Activated CD8-positive, alpha-beta memory T cell treated with anti-CD3 and anti-CD28 coated beads for 1 hour (primary cell): ENCODE measurements around the gene PDE11A.
"Not testable (repeated sequence)": the region's sequence is repeated elsewhere in the genome, so short reads cannot be mapped to it uniquely, and the experiment has no call there.

Experiments
- DNase-seq, 2 donors: peaks; one replicate each; pipeline ENCODE4 v3.0.0-alpha.2; 2020; ENCODE audit warnings: low read depth in 1 of 2; ENCODE audit errors: extremely low read depth in 1 of 2

The PDE11A gene

GRCh38 chr2:177887722-177888121 is 184.9 kb downstream of the PDE11A start:
- no peak for DNase-seq

GRCh38 chr2:177886824-177887223 is 185.8 kb downstream of the PDE11A start:
- DNase-seq, result no peak

GRCh38 chr2:177885828-177886466 is 186.6 kb downstream of the PDE11A start:
- no peak for DNase-seq

- no peak for DNase-seq
These were observed 189.4 kb downstream of the PDE11A start for GRCh38 chr2:177883177-177883576.

- no peak for DNase-seq
These were observed 190.1 kb downstream of the PDE11A start for GRCh38 chr2:177882501-177882900.

GRCh38 chr2:177881921-177882320 is 190.7 kb downstream of the PDE11A start:
- DNase-seq, result no peak

- no peak for DNase-seq
These were observed 191.4 kb downstream of the PDE11A start for GRCh38 chr2:177881008-177881747.

GRCh38 chr2:177880285-177880684 is 192.3 kb downstream of the PDE11A start:
- DNase-seq, result no peak

- no peak for DNase-seq
These were observed 195.6 kb downstream of the PDE11A start for GRCh38 chr2:177876950-177877349.

GRCh38 chr2:177874686-177875085 is 197.9 kb downstream of the PDE11A start:
- DNase-seq, result no peak

GRCh38 chr2:177873915-177874314 is 198.7 kb downstream of the PDE11A start:
- no peak for DNase-seq

GRCh38 chr2:177872286-177872685 is 200.3 kb downstream of the PDE11A start:
- no peak for DNase-seq

GRCh38 chr2:177869912-177870311 is 202.7 kb downstream of the PDE11A start:
- DNase-seq, result no peak

- no peak for DNase-seq
These were observed 203.4 kb downstream of the PDE11A start for GRCh38 chr2:177869209-177869608.

- DNase-seq, result no peak
These were observed 203.8 kb downstream of the PDE11A start for GRCh38 chr2:177868806-177869205.

GRCh38 chr2:177857538-177857937 is 215.0 kb downstream of the PDE11A start:
- no peak for DNase-seq

GRCh38 chr2:177852389-177852788 is 220.2 kb downstream of the PDE11A start:
- no peak for DNase-seq

- no peak for DNase-seq
These were observed 229.4 kb downstream of the PDE11A start for GRCh38 chr2:177843188-177843587.

- no peak for DNase-seq
These were observed 230.3 kb downstream of the PDE11A start for GRCh38 chr2:177842243-177842642.

- not testable (repeated sequence) for DNase-seq
These were observed 237.0 kb downstream of the PDE11A start for GRCh38 chr2:177835418-177836204.

GRCh38 chr2:177832611-177833433 is 239.8 kb downstream of the PDE11A start:
- DNase-seq, result no peak
